ENCODE measurements around the gene RRP15. TPM values are rescaled to one million over a fixed set of nuclear protein-coding genes. Genes with fewer than 3 reads are reported as not detected.

RRP15 gene
- total and polyA plus RNA-seq, 2 of the 8 experiments (the other 6 are each of a cell fraction or from before 2014, with no cell fraction given): 3.7 to 52.8 TPM

DNA sequence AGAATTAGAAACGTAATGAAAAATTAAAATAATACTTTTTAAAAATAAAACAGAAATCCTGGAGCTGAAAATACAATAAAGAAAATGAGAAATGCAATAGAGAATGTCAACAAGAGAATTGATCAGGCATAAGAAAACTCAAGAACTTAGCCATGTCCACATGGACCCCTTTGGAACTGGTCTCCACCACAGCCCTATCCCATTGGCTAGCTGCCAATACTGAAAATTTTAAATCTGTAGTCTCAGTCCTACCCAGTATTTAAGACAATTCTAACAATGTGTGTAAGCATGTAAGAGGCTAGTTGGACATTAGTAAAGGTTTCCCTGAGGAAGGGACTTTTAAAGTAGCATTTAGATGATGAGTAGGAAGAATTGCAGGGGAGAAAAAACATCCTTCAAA, 25.8 kb upstream of the RRP15 start:
- ChIA-PET POLR2A (ENCODE audit: partially characterized antibody) (no interaction called here), CTCF (ENCODE audit: partially characterized antibody) (interaction anchor here (0.6 to 2.6 kb wide), 22 partner anchors 9 to 1160 kb away, joined by 3 to 14 read pairs (median 4); partner anchors contain the start of gene RRP15)
- Histone ChIP-seq H3K4me3 (ENCODE audit: extremely low read depth in 1 of 4, insufficient read depth in 2 of 4, low read depth in 3 of 4, low read length in 4 of 4) (no peak overlapping the region), H3K23me2 (ENCODE audit: low read depth, low read length) (no peaks in the 10 kb centered on the region), H2BK15ac (ENCODE audit: low read length) (no peak overlapping the region), H2BK12ac (ENCODE audit: low read depth, low read length) (no peak overlapping the region), H3K79me1 (ENCODE audit: low read depth, low read length) (no peaks in the 10 kb centered on the region), H2BK5ac (ENCODE audit: low read depth, low read length) (no peak overlapping the region), H3K4me2 (ENCODE audit: insufficient read depth in 1 of 2, low read depth in 2 of 2, low read length in 2 of 2) (no peak overlapping the region), H3K18ac (ENCODE audit: extremely low read depth, low read length) (no peak overlapping the region), H2AK5ac (ENCODE audit: low read depth, low read length) (no peak overlapping the region), H3K9me3 (ENCODE audit: insufficient read depth in 2 of 2, low read depth in 1 of 2, low read length in 1 of 2) (no peaks in the 10 kb centered on the region), H2BK20ac (ENCODE audit: low read length) (no peak overlapping the region), H4K91ac (replicated peaks; ENCODE audit: insufficient read length, low read length) (no peak overlapping the region), H3K56ac (replicated peaks; ENCODE audit: insufficient read length, low read depth, low read length) (no peak overlapping the region), H4K5ac (ENCODE audit: insufficient read length, low read depth, low read length) (no peak overlapping the region), H4K20me1 (replicated peaks in 1 of 2; ENCODE audit: control insufficient read depth in 1 of 2, insufficient read depth in 2 of 2, low read length in 2 of 2) (no peaks in the 10 kb centered on the region), H3K14ac (ENCODE audit: insufficient read length) (no peak overlapping the region), H3K36me3 (ENCODE audit: control insufficient read depth in 2 of 4, insufficient read depth in 4 of 4, low read length in 3 of 4) (no peaks in the 10 kb centered on the region), H3K23ac (ENCODE audit: insufficient read length) (no peak overlapping the region), H4K8ac (ENCODE audit: extremely low read depth, insufficient read depth, low read length) (no peak overlapping the region), H3K4me1 (replicated peaks in 1 of 4; ENCODE audit: control insufficient read depth in 3 of 4, insufficient read depth in 4 of 4, low read length in 3 of 4) (peaks cover 0 to 4% (median 2%) of the 10 kb centered on the region in 4 experiments; a peak in 2 of 7 replicates), H3K27ac (ENCODE audit: low read depth, low read length) (no peak overlapping the region), H2AFZ (ENCODE audit: low read length) (no peak overlapping the region), H3K27me3 (replicated peaks in 1 of 4; ENCODE audit: control insufficient read depth in 3 of 4, extremely low read depth in 1 of 4, insufficient read depth in 3 of 4, low read length in 3 of 4) (no peaks in the 10 kb centered on the region), H3K79me2 (ENCODE audit: control insufficient read depth in 1 of 2, insufficient read depth in 2 of 2, low read length in 2 of 2) (no peaks in the 10 kb centered on the region), H3K4ac (replicated peaks; ENCODE audit: insufficient read length, low read depth, low read length) (no peak overlapping the region), H2BK120ac (replicated peaks; ENCODE audit: low read depth, low read length) (no peak overlapping the region), H3K9ac (replicated peaks in 1 of 4; ENCODE audit: extremely low read depth in 1 of 4, low read depth in 3 of 4, low read length in 3 of 4) (no peak overlapping the region)
- FAIRE-seq: no peak
- whole genome bisulfite sequencing, 2 experiments (ENCODE audit: extremely low coverage in 1 of 2, insufficient coverage in 1 of 2, insufficient read length in 1 of 2, insufficient replicate concordance in 2 of 2, low coverage in 1 of 2, low lambda C conversion rate in 2 of 2, missing lambda C conversion rate in 1 of 2): 93% methylated on average over 1 of the region's 1 CpG; no CpG with 5 or more reads in 1 of the 2 experiments
- no peak for TF ChIP-seq POLR2A (IDR thresholded peaks at IDR 0.05; ENCODE audit: control extremely low read depth in 1 of 2, low read depth in 2 of 2, low read length in 2 of 2)
- DNase-seq (ENCODE audit: low read depth in 1 of 2, low spot score in 2 of 2): no peak

Data from H1 (cell line).